Stimulated activated CD8-positive, alpha-beta memory T cell treated with anti-CD3 and anti-CD28 coated beads, Interleukin-4, amount 100 ng/mL, for 4 hours (primary cell): ENCODE results near the gene CACNA1A.
"Not testable (repeated sequence)": the region's sequence is repeated elsewhere in the genome, so short reads cannot be mapped to it uniquely, and the experiment has no call there.

Source experiments
- DNase-seq, 2 donors: peaks; one replicate each; pipeline ENCODE4 v3.0.0-alpha.2; 2020; ENCODE audit warnings: low read depth in 2 of 2, low spot score in 1 of 2

The CACNA1A gene

DNA sequence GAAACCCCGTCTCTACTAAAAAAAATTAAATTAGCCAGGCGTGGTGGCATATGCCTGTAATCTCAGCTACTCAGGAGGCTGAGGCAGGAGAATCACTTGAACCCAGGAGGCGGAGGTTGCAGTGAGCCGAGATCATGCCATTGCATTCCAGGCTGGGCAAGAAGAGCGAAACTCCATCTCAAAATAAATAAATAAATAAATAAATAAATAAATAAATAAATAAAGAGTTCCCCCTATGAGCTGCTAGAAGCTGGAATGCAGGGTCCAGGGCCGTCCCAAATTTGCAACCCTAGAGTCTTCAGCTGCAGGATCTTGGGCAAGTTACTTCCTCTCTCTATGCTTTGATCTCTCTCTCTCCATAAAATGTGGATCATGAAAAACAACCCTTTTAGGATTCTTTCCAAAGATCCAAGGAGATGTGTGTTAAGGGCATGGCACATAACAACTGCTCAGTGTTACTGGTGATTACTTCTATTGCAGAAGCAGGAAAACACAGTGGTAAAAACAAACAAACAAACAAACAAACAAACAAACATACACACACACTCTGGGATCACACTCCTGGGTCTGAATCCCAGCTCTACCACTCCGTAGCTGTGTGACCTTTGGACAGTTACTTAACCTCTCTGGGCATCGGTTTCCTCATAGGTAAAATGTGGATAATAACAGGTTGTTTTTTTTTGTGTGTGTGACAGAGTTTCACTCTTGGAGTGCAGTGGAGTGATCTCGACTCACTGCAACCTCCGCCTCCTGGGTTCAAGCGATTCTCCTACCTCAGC lies 78.8 kb downstream of the CACNA1A start:
- no peak for DNase-seq

DNA sequence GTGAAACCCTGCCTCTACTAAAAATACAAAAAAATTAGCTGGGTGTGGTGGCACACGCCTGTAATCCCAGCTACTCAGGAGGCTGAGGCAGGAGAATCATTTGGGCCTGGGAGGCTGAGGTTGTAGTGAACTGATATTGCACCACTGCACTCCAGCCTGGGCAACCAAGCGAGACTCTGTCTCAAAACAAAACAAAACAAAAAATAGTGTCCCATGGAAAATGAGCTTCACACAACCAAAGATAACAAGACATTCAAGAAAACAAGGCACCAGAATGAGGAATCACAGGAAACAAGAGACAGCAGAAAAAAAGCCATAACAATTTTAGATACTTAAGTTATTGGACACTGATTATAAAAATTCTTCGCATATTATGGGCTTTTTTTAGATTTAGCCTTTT lies 80.4 kb downstream of the CACNA1A start:
- DNase-seq, result not testable (repeated sequence)

DNA sequence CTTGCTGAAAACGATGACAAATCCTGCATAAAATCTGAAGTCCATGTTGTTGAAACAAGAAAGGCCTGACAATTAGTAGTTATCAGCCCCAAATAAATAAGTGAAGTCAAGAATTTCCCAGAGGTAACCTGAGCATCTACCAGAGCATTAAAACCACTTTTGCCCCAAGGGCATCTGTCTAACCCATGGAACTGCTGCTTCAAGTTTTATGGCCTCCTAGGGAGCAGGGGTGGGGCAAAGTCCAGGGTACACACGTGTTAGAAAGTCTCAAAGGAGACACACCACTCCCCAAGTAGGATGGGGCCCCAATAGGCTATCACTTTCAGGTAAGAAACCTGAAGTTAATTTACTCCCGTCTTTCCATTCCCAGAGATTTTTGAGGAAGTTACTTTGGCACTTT lies 81.1 kb downstream of the CACNA1A start:
- DNase-seq, result no peak

DNA sequence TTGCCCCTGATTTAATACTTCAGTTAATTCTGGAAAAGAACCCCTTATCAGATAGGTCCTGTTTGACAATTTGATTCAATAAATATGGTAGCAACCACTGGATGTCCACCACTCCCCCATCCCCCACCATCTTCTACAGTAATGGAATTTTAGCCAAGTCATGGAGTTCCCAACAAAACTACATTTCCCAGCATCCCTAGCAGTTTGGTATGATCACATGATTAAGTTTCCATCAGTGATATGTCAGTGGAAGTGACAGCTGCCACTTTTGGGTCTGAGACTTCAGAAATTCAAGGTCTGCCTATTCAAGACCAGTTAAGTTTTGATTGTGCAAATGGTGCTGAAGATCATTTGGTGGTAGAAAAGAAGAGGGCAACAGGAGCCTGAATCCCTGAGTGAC lies 85.5 kb downstream of the CACNA1A start:
- no peak for DNase-seq

DNA sequence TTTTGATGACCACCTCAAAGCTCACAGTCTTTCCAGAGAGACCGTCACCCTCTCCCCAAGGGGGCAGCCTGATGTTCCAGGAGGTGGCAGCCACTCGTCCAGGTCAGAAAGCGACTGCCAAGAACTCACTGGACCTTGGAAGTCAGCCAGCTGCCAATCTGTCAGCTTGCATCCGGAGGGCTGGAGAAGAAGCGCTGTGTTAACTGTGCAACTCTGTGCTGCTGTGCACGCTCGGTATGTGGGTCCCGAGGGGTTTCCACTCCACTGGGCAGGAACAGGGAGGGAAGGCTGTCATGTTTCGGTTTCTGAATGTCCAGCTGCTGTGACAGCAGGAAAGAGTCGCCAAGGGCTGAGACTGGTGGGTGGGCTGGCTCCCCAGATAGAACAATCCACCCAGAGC lies 89.2 kb downstream of the CACNA1A start:
- no peak for DNase-seq

DNA sequence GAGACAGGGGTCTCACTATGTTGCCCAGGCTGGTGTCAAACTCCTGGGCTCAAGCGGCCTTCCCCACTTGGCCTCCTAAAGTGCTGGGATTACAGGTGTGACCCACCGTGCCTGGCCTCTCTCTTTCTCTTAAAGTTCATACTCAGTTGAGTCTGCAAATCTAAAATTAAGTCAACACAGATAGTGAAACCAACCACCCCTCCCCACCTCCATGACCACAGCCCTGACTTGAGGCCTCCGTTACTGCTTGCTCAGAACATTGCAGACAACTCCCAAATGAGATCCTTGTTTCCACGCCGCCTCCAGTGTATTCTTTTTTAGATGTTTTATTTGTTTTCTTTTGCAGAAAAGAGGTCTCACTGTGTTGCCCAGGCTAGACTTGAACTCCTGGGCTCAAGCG lies 94.4 kb downstream of the CACNA1A start:
- DNase-seq, result no peak

DNA sequence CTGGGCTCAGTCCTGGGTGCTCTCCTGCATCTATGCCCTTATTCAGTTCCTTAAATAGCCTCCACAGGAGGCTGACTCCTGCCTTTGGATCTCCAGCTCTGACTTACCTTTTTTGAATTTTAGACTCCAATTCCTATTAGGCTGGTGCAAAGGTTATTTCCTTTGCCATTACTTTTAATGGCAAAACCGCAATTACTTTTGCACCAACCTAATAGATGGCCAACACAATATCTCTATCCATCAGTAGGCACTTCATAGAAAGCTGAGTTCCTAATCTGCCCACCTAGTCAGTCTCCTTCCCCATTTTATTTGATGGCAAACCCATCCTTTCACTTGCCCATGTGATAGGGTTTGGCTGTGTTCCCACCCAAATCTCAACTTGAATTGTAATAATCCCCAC lies 95.3 kb downstream of the CACNA1A start:
- DNase-seq, result no peak

DNA sequence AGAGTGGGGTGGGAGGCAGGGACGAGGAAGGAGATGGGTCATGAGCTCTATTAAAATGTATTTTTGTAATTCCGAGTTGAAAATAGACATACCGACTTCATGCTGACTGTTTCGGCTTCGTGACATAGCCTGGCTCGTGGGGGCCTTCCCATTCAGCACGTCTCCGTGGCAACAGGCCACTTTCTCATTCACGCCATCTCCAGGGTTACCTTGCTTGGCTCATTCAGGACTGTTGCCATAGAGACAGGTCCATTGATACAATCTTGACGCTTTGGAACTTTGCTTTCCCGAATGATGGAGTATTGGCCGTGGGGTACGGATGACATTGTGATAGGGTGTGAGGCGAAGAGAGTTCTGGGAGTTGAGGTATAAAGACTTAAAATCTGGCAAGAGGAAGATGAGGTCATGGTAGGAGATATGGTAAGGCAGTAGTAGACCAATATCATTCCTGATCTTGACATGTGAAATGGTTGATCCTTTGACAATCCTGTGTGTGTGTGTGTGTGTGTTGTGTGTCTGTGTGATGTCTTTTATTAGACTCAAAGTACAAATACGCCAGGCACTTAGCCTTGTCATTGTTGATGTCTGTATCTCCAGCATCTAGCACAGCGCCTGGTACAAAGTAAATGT lies 97.3 kb downstream of the CACNA1A start:
- DNase-seq, result no peak

DNA sequence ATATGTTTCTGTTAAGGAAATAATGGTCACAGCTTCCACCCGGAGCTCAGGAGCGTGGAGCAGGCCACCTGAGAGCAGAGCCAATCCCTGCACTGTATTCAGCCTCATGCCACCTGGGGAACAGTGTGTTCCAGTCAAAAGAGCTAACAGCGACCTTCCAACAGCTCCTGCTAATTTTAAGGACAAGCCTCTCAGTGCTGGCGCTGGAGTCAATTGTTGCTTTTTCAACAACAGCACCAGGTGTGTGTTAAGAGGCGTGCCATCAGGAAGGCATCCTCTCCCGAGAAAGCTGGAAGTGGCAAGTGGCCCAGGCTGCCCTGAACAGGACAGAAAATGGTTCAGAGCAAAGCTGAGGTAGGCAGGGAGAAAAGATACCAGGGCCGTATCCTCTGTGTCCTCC lies 102.0 kb downstream of the CACNA1A start:
- DNase-seq, result no peak

DNA sequence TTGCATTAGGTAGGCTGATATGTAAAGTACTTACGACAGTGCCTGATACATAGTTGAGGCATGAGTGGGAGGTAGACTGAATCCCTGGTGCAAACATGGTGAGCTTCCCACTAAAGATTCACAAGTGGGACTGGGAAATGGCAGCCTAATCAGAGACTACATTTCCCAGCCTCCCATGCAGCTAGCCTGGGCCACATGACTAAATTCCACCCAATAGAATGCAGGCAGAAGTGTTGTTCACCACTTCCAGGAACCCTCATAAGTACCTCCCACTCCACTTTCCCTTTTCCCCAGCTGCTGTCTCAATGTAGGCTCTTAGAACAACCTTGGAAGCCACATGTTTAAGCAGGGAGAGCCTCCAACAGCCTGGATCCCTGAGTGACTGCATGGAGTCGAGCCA lies 104.9 kb downstream of the CACNA1A start:
- no peak for DNase-seq

DNA sequence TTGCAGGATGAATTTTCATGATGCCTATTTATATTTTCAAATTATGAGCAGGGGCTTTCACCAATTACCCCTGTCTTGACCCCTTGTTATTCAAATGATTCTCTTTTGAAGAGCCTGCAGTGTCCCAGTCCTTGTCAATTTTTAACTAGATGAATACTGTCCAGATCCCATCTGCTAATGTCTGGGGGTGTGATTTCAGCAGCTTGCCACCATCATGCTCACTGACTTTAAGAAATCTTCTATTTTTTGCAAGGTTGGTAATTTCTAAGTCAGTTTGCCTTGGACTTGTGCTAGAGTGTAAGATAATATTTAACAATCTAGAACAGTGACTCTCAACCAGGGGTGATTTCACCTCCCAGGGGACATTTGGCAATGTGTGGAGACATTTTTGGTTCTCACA lies 106.0 kb downstream of the CACNA1A start:
- no peak for DNase-seq

DNA sequence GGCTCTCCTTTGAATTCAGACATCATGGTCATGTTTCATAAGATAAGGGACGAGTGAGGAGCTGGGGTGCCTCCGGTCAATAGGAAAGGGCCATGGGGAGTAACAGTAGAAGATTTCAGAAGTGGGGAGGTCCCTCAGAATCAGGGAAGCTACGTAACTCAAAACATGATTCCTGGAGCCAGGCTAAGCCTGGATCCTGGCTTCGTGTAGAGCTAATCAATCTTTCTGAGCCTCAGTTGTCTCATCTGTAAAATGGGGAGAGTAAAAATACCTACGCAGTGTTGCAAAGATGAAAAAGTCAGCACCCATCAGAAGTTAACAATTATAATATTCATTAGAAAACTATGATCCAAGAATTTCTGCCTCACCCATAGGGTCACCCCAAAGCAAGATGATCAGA lies 106.5 kb downstream of the CACNA1A start:
- DNase-seq, result no peak

DNA sequence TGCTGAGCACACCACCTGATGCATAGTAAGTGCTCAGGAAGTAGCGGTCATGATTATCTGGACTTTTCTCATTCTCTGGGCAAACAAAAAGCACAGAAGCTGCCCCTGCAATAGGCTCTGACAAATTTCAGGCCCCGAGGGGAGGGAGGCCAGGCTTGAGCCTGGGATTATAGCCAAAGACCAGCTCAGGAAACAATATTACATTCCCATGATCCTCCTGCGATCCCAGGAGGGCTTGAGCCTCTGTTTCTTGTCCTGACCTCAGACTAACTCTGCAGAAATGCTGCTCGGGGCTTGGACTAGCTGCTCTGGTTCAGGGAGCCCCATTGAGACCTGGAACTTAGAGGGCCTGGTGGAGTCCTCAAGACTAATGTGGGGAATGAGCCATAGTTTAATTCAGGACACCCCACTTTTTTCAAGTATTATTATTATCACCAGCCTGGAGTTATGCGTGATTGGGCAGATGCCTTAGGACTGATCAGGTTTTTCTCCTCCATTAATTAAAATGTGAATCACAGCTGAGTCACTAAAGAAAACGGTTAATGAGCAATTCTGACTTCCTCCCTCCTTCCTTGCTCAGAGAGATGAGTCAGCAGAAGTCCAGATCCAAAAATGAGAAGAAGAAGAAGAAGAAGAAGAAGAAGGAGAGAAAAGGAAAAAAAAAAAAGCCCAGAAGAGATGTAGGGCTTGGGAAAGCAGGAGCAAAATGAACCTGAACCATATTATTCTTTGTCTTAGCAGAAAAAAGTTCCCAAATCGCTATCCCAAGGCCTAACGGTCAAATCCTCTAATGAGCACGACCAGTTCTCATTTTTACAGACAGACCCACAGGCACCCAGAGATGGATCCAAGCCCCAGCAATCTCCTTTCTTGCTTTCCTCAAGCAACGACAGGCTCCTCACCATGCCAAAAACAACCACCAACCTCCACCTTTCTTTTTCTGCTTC lies 107.2 kb downstream of the CACNA1A start:
- no peak for DNase-seq

DNA sequence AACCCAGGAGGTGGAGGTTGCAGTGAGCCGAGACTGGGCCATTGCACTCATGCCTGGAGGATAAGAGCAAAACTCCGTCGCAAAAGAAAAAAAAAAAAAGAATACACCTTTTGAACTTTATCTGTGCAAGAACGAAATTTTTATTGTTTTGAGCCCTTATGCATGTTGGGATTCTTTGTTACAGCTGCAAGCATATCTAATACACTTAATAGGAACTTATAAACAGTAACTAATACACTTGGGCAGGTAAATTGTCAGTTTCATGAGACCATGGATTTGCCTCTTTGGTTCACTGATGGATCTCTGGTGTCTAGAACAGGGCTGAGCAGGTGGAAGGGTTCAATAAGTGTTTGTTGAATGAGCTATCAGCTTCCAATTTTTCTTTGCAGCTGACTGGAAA lies 108.1 kb downstream of the CACNA1A start:
- DNase-seq, result no peak

DNA sequence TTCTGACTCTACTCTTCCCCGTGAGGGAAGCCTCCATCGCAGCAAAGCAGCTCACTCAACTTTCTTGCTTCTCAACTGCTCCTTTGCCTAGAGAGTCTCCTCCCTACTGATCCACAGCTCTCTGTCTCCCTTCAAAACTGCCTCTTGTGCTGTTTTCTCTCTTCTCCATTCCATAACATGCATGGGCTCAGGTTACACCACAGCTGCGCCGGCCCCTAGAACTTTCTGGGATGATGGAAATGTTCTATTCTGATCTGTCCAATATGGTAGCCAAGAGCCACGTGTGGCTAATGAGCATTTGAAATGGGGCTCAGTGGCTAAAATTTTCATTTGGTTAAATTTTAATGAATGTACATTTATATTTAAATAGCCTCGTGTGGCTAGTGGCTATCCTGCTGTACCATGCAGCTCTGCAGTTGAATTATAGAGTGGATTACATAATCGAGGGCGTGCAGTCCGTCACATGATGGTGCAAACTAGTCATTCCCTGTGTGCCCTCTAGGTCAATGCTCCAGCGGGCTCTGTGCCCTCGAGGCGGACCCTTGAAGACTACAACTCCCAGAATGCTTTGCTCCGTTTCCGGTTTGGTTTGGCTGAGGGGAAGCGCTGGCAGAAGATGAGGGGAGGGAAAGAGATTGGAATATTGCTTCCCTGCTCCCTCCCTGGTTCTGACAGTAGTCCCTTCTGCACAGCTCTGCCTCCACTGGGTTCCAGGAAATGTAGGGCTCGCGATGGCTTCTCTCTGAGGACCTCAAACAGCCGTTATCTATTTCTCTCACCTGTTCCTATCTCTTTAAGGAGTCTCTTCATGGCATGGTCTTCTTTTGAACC lies 109.8 kb downstream of the CACNA1A start:
- DNase-seq, result no peak

DNA sequence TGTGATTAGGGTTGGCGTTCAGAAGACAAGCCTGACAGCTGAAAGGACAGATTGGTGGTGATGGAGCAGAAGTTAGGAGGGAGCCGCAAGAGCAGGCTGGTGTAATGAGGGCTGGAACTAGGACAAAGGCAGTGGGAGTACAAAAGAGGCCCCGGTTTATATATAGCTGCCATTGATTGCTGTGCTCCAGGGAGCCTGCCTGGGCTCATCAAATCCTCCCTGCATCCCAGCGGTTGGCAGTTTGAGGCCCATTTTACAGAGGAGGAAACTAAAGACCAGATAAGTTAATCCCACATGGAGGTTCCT lies 123.7 kb downstream of the CACNA1A start:
- no peak for DNase-seq

DNA sequence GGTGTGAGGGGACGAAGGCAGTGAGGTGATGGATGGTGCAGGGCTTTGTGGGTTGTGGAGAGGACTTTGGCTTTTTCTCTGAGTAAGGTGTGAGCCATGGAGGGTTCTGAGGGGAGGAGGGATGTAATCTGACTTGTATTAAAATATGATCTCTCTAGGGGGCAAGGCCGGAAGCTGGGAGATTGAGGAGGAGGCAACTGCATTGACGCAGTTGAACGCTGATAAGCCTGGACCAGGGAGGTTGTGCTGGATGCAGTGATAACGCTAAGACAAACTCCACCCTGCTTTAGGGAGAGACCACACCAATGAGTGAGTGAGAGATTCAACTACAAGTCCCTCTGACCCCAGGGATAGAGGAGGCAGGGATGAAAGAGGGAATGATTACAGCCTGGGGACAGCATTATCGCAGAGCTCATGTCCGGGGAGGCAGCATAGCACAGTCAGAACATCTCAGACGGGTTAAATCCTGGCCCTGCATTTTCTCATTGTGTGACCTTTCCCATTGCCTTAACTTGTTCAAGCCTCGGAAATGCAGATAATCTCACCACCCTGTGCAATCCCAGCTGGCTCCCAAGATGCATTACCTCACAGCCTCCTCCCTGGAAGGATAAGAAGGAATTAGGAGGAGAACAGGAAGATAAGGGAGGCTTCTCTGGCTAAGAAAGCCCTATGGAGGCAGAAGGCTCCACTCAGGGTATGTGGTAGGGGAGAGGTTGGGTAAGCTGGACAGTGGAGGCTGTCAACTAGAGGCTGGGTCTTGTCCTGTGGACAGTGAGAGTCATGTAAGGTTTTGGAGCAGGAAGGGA lies 124.2 kb downstream of the CACNA1A start:
- no peak for DNase-seq

DNA sequence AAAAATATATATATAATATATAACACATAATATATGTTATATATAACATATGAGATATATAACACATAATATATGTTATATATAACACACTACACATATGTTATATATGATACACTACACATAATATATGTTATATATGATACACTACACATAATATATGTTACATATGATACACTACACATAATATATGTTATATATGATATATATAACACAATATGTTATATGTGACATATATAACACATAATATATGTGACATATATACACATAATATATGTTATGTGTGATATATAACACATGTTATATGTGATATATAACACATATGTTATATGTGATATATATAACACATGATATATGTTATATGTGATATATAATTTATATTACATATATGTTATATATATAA lies 129.7 kb downstream of the CACNA1A start:
- DNase-seq, result no peak

DNA sequence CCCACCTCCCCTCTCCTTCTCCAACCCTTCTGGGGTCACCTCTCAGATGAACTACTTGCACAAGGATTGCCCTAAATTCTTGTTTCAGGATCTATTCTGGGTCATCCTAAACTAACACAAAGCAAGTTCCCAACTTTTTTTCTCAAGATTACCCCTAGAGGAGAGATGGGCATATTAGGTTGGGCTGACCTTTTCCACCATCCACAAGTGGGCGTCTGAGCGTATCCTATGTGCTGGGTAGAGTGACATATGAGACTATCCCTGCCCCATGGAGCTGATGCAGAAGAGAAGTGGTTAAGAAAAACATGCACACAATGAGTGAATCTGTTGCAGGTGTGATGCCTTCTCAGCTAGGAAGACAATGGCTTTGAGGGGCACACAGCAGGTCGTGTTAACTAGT lies 132.7 kb downstream of the CACNA1A start:
- no peak for DNase-seq

DNA sequence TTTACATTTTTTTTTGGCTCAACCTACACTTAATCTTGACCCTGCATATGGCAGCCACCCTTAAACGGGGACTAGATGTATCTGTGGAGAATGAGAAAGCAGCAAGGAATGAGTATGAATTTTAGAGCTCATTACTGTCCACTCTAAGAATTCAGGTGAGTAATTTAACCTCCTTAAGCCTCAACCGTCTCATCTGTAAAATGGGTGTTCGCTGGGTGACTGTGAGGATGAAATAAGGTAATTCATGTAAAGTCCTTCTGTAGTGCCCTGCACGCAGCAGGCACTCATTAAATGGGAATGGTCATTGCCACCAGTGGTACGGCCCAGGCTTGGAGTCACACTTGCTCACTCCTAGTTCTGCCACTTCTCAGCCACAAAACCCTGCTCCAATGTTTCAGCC lies 135.3 kb downstream of the CACNA1A start:
- no peak for DNase-seq
